ENCODE data around the gene IFFO2.

IFFO2 gene

DNA sequence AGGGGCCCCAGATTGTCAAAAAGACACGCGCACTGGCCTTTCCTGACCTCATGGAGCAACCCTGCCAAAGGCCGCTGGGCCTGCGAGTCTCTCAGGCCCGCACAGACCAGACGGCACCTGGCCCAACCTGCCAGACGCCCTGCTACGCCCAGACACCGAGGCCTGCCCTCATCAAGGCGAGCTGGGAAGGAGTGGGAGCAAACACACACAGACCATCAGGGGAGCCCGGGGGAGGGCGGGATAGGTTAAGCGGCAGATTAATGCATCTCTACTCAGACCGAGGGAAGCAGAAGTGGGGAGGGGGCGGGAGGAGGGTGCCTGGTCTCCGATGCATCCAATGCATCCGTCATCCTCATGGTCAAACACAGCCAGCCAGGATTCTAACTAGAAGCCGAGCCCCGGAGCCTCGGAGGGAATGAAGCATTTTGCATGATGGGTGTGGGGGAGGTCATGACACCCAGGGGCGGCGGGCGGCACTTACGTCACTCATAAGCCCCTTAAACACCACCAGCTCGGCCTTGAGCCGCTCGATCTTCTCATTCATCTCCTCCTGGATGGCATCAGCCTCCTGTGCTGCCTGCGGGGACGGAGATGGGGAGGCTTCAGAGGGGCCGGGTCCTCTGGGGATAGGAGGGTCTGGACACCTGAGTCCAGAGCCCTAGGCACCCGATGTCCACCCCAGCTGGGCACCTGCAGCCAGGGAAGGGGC, 37.1 kb downstream of the IFFO2 start:
- Histone ChIP-seq H3K27me3 (ENCODE audit: control insufficient read depth, insufficient read depth, low read length) (no peaks in the 10 kb centered on the region), H3K36me3 (ENCODE audit: control insufficient read depth, insufficient read depth, low read length) (no peaks in the 10 kb centered on the region), H3K9me3 (ENCODE audit: control insufficient read depth, insufficient read depth, low read length) (no peaks in the 10 kb centered on the region), H3K27ac (ENCODE audit: low read length) (no peak overlapping the region), H3K4me1 (ENCODE audit: control insufficient read depth, insufficient read depth, low read length) (peaks cover 6% of the 10 kb centered on the region), H3K4me3 (ENCODE audit: low read length) (no peak overlapping the region)
- WGBS (ENCODE audit: insufficient coverage, insufficient read length), result no CpG with 5 or more reads among the region's 31 CpGs
- DNase-seq (ENCODE audit: low read depth, low spot score), result no peak

DNA sequence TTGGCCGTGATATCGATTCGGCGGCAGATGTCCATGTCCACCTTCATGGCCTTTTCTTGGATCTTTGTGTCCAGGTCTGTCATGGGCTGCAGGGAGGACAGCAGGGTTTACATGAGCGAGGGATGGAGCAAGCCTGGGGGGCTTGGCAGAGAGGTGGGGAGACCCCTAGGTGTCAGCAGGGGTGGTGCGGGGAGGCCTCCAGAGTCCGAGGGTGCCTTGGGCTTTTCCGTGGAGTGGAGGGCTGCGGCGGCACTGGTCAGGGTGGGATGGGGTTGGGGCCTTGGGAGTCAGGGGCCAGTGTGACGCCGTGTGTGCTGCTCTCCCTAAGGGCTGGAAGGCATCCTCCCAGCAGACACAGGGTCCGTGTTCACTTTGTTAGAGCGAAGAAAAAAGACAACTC, 38.1 kb downstream of the IFFO2 start:
- no peak for DNase-seq (ENCODE audit: low read depth, low spot score)
- no peak overlapping the region for H3K4me3 ChIP-seq (ENCODE audit: low read length)
- H3K27ac ChIP-seq (ENCODE audit: low read length), result no peak overlapping the region
- peaks cover 2% of the 10 kb centered on the region; the same call in 1 of the 2 replicates for H3K4me1 ChIP-seq (ENCODE audit: control insufficient read depth, insufficient read depth, low read length)
- no CpG with 5 or more reads among the region's 14 CpGs for WGBS (ENCODE audit: insufficient coverage, insufficient read length)
- H3K36me3 ChIP-seq (ENCODE audit: control insufficient read depth, insufficient read depth, low read length), result no peaks in the 10 kb centered on the region
- no peaks in the 10 kb centered on the region for H3K9me3 ChIP-seq (ENCODE audit: control insufficient read depth, insufficient read depth, low read length)
- H3K27me3 ChIP-seq (ENCODE audit: control insufficient read depth, insufficient read depth, low read length), result no peaks in the 10 kb centered on the region

DNA sequence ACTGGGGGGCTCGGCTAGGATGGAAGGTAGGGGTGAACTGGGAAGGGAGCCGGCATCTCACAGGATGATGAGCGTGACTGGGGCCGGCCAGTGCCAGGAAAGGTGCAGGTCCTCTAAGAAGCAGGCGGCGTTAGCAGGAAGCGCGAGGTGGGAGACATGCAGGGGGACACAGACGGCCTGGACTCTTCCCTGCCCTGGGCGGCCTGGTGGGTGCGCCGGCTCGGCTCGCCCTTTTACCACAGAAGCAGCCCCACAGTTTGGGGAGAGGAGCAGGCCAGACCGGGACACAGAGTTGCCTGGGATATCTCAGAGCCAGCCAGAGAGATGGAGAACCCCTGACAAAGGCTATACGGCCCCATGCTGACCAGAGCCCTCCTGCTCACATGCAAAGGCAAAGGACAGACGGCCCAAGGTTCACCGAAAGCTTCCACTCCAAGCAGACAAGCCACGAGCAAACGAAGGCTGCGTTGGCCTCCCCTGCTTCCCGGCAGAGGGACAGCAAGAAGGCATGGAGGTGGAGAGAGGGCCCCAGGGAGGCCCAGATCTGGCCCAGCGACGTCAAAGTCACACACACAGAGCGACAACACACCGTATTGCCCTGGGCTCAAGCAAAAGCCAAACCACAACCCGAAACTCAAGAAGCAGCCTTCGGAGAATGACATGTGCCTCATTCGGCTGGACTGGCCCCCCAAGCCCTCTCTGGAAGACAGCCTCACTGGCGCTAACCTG, 39.2 kb downstream of the IFFO2 start:
- no peak overlapping the region for H3K27ac ChIP-seq (ENCODE audit: low read length)
- H3K27me3 ChIP-seq (ENCODE audit: control insufficient read depth, insufficient read depth, low read length), result no peaks in the 10 kb centered on the region
- H3K4me3 ChIP-seq (ENCODE audit: low read length), result no peak overlapping the region
- no peaks in the 10 kb centered on the region for H3K9me3 ChIP-seq (ENCODE audit: control insufficient read depth, insufficient read depth, low read length)
- WGBS (ENCODE audit: insufficient coverage, insufficient read length), result no CpG with 5 or more reads among the region's 30 CpGs
- no peaks in the 10 kb centered on the region for H3K36me3 ChIP-seq (ENCODE audit: control insufficient read depth, insufficient read depth, low read length)
- no peak for DNase-seq (ENCODE audit: low read depth, low spot score)
- 0 out of 2 replicates have a peak, but pooled peaks cover 1% of the 10 kb centered on the region for H3K4me1 ChIP-seq (ENCODE audit: control insufficient read depth, insufficient read depth, low read length)

DNA sequence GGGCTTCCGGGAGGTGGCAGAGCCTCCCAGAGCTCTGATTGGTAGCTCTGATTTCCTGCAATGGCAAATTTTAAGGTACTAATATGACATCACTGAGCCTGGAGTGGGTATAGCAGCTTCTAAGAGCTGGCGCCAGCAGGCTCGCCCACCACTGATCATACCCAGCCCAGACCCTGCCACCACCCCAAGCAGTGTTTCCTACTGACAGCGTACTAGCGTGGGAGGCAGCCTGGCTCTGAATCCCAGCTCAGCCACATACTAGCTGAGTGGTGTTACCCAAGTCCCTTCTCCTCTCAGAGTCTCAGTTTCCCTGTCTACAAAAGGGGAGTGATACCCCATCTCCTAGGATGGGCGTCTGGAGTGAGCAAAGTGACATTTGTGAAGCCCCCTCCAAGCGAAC, 41.1 kb downstream of the IFFO2 start:
- H3K27me3 ChIP-seq (ENCODE audit: control insufficient read depth, insufficient read depth, low read length), result no peaks in the 10 kb centered on the region
- DNase-seq (ENCODE audit: low read depth, low spot score), result no peak
- H3K4me3 ChIP-seq (ENCODE audit: low read length), result no peak overlapping the region
- H3K9me3 ChIP-seq (ENCODE audit: control insufficient read depth, insufficient read depth, low read length), result no peaks in the 10 kb centered on the region
- H3K4me1 ChIP-seq (ENCODE audit: control insufficient read depth, insufficient read depth, low read length), result no peaks in the 10 kb centered on the region
- H3K36me3 ChIP-seq (ENCODE audit: control insufficient read depth, insufficient read depth, low read length), result no peaks in the 10 kb centered on the region
- no CpG with 5 or more reads among the region's 7 CpGs for WGBS (ENCODE audit: insufficient coverage, insufficient read length)
- H3K27ac ChIP-seq (ENCODE audit: low read length), result no peak overlapping the region

DNA sequence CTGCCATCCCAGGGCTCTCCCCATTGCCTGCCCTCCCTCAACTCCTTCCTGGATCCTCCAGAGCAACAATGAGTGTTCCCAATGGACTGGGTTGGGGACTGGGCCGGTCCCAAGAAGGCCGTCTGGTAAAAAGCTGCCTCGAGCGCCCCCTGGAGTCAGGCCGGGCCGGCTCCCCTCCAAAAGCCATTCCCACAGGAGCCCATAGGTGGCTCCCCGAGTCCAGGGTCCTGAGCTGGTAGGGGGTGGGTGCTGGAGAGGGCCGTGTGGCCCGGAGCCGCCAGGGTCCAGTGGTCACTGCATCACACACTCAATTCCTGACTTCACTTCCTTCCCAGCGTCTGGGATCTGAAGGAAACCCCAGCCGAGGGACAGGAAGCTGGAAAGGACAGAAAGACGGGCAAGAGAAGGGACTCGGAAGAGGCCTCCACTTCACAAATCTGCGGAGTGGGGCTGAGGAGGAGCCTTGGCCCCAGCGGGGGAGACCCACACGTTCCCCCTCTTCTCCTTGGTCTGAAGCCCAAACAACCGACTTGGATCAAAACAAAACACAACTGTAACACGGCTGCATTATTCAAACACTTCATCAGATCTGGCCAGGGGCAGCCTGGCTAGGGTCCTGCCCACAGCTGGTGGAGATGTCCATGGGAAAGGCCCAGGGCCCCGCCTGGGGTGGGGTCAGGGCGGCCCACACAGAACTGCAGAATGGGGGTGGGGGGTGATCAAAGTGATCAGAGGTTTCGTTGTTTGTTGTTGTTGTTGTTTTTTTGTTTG, 43.2 kb downstream of the IFFO2 start:
- Histone ChIP-seq H3K9me3 (ENCODE audit: control insufficient read depth, insufficient read depth, low read length) (no peaks in the 10 kb centered on the region), H3K36me3 (ENCODE audit: control insufficient read depth, insufficient read depth, low read length) (no peaks in the 10 kb centered on the region), H3K4me1 (ENCODE audit: control insufficient read depth, insufficient read depth, low read length) (no peaks in the 10 kb centered on the region), H3K4me3 (ENCODE audit: low read length) (no peak overlapping the region), H3K27me3 (ENCODE audit: control insufficient read depth, insufficient read depth, low read length) (no peaks in the 10 kb centered on the region), H3K27ac (ENCODE audit: low read length) (no peak overlapping the region)
- peak; percentile 67 for DNase-seq (ENCODE audit: low read depth, low spot score)
- WGBS (ENCODE audit: insufficient coverage, insufficient read length), result no CpG with 5 or more reads among the region's 22 CpGs

DNA sequence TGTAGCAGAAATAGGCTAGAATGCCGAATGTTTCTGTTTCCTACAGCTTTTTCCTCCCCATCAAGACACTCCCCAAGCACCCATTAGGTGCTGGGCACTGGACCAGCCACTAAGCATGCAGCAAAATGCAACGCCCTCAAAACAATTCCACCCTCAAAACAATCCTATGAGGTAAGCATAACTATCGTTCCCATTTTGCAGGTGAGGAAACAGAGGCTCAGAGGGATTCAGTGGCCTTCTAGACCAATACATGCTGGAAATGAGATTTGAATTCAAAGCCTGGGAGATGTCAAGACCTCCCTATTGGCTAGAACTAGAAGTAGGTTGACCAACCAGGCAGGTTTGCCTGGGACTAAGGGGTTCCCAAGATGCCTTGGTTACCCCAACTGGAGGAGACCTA, 43.9 kb downstream of the IFFO2 start:
- no CpG with 5 or more reads among the region's 3 CpGs for WGBS (ENCODE audit: insufficient coverage, insufficient read length)
- Histone ChIP-seq H3K27me3 (ENCODE audit: control insufficient read depth, insufficient read depth, low read length) (no peaks in the 10 kb centered on the region), H3K4me1 (ENCODE audit: control insufficient read depth, insufficient read depth, low read length) (no peaks in the 10 kb centered on the region), H3K4me3 (ENCODE audit: low read length) (no peak overlapping the region), H3K27ac (ENCODE audit: low read length) (no peak overlapping the region), H3K36me3 (ENCODE audit: control insufficient read depth, insufficient read depth, low read length) (no peaks in the 10 kb centered on the region), H3K9me3 (ENCODE audit: control insufficient read depth, insufficient read depth, low read length) (no peaks in the 10 kb centered on the region)
- no peak for DNase-seq (ENCODE audit: low read depth, low spot score)

DNA sequence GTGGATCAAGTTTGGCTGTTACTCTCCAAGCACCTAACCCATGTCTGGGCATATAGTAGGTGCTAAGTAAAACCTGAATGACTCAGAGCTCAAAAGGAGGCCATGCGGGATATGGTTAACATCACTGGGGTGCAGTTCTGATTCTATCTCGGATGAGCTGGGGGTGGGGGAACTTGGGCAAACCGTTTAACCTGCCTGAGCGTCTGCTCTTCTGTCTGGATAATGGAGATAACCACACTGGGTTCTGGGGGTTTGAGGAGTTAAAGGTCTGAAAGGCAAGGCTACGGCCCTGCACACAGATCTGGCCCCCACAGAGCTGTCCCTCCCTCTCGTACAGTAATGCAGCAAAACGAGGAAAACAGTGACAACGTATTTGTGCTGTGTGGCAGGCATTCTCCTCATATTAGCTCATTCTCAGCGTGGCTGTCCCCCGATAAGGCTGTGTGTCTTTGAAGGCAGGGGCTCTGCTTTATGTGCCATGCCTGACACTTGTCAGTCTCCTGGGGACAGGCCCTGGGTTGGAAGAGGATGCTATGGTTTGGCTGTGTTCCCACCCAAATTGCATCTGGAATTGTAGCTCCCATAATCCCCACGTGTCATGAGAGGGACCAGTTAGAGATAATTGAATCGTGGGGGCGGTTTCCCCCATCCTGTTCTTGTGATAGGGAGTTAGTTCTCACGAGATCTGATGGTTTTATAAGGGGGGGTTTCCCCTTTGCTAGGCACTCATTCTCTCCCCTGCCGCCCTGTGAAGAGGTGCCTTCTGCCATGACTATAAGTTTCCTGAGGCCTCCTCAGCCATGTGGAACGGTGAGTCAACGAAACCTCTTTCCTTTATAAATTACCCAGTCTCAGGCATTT, 47.3 kb downstream of the IFFO2 start:
- H3K9me3 ChIP-seq (ENCODE audit: control insufficient read depth, insufficient read depth, low read length), result no peaks in the 10 kb centered on the region
- WGBS (ENCODE audit: insufficient coverage, insufficient read length), result no CpG with 5 or more reads among the region's 17 CpGs
- H3K36me3 ChIP-seq (ENCODE audit: control insufficient read depth, insufficient read depth, low read length), result no peaks in the 10 kb centered on the region
- no peak overlapping the region for H3K27ac ChIP-seq (ENCODE audit: low read length)
- H3K4me1 ChIP-seq (ENCODE audit: control insufficient read depth, insufficient read depth, low read length), result no peaks in the 10 kb centered on the region
- no peaks in the 10 kb centered on the region for H3K27me3 ChIP-seq (ENCODE audit: control insufficient read depth, insufficient read depth, low read length)
- DNase-seq (ENCODE audit: low read depth, low spot score), result no peak
- no peak overlapping the region for H3K4me3 ChIP-seq (ENCODE audit: low read length)

DNA sequence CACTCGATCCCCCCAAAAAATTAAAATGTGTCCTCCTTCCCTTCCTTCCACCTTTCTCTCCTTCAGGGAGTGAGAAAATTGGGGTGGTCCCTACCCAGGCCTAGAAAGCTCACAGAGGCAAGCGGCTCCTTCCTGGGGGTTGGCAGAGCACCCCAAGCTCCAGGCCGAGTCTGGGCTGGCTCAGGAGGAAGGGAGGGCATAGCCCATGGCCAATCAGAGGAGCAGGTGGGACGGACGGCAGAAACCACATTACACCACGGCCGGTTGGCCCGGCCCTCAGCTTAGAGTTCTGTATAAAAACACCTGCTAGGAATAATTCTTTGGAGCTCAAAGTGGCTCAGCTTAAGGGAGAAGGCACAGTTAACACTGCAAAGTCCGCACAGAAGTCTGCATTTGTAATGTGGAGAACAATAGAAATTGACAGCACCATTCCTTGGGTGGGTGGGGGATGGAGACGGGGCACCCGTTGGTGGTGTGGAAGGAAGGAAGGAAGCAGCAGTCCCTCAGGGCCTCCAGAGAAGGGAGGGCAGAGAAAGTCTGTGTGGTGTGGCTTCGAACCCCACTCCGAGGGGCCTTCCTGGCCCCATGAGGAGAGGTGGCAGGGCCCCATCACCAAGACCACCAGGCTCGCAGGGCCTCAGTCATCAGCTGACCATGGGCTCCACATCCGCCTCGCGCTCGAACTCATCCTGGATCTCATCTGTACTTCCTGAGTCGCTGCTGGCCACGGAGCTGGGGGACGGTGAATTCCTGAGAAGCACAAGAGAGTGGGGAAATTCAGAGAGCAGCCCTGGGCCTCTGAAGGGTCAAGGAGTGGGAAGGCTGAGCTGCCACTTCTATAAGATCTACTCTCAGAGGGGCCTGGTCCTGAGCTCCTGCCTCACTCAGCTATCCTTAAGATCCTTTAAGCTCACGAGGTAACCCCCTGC, 48.3 kb downstream of the IFFO2 start:
- no peak for DNase-seq (ENCODE audit: low read depth, low spot score)
- Histone ChIP-seq H3K36me3 (ENCODE audit: control insufficient read depth, insufficient read depth, low read length) (no peaks in the 10 kb centered on the region), H3K27ac (ENCODE audit: low read length) (no peak overlapping the region), H3K27me3 (ENCODE audit: control insufficient read depth, insufficient read depth, low read length) (no peaks in the 10 kb centered on the region), H3K9me3 (ENCODE audit: control insufficient read depth, insufficient read depth, low read length) (no peaks in the 10 kb centered on the region), H3K4me3 (ENCODE audit: low read length) (no peak overlapping the region), H3K4me1 (ENCODE audit: control insufficient read depth, insufficient read depth, low read length) (no peaks in the 10 kb centered on the region)
- WGBS (ENCODE audit: insufficient coverage, insufficient read length), result no CpG with 5 or more reads among the region's 22 CpGs

DNA sequence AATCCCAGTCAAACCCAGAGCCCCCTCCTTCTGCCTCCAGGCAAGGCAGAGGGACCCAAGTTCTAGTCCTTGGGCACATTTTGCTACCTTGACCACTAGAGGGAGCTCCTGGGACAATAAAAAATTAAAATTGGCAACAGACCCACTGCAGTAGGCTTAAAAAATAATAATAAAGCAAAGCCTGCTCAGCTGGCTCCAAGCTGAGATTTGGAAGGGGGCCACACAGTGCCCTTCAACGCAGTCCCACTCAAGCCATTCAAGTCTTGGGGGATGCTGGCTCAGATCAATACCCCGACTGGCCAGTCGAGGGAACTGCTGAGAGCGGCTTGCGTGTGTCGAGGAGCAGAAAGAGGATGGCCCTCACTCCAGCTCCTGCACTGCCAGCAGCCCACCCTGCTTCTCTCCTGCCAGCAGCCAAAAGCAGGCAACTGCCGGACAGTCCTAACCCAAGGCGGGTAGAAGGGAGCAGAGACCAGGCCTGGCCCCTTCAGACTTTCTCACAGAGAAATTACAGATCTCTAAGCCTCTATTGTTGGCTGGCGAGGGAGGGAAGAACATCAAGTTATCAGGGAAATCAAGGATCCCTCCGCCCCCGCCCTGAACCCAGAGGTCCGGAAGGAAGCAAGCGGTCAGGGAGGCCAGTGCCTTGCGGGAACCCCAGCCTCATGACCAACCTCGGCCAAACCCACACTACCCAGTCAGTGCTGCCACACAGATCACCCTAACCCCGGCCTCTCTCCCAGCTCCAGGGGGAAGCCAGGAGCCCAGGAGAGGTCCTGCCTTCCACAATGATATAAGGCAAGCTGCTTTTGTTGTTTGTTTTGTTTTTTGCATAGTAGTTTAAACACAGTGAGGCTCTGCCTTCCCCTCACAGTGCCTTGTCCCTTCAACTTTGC, 49.2 kb downstream of the IFFO2 start:
- DNase-seq (ENCODE audit: low read depth, low spot score), result no peak
- Histone ChIP-seq H3K36me3 (ENCODE audit: control insufficient read depth, insufficient read depth, low read length) (no peaks in the 10 kb centered on the region), H3K27me3 (ENCODE audit: control insufficient read depth, insufficient read depth, low read length) (no peaks in the 10 kb centered on the region), H3K27ac (ENCODE audit: low read length) (no peak overlapping the region), H3K4me1 (ENCODE audit: control insufficient read depth, insufficient read depth, low read length) (no peaks in the 10 kb centered on the region), H3K9me3 (ENCODE audit: control insufficient read depth, insufficient read depth, low read length) (no peaks in the 10 kb centered on the region), H3K4me3 (ENCODE audit: low read length) (no peak overlapping the region)
- WGBS (ENCODE audit: insufficient coverage, insufficient read length), result no CpG with 5 or more reads among the region's 16 CpGs

All from iPS DF 6.9 (cell line).